GM13977 (cell line): ENCODE results near the gene DIP2B.

ENCODE experiments used
- DNase-seq: peaks from one replicate; pipeline ENCODE4 v3.0.0; 2012; ENCODE audit warnings: low spot score
- in situ Hi-C: fragments of 300-500 bp; cut with MboI; formaldehyde crosslinking; loops from one replicate; pipeline ENCODE4 v1.12.0; 2022; ENCODE audit warnings: low sequenced_read_pairs, low pct_unique_long_range_greater_than_20kb, mixed read lengths, inconsistent platforms; ENCODE audit not compliant: unreplicated experiment
- TF ChIP-seq, protein P1 (sequence below): IDR thresholded peaks from 2 replicates; pipeline ENCODE4 v1.5.1; 2012; ENCODE audit warnings: mild to moderate bottlenecking, control low read depth; ENCODE audit not compliant: insufficient read depth; ENCODE audit errors: extremely low read depth, missing control alignments

The DIP2B gene

DNA sequence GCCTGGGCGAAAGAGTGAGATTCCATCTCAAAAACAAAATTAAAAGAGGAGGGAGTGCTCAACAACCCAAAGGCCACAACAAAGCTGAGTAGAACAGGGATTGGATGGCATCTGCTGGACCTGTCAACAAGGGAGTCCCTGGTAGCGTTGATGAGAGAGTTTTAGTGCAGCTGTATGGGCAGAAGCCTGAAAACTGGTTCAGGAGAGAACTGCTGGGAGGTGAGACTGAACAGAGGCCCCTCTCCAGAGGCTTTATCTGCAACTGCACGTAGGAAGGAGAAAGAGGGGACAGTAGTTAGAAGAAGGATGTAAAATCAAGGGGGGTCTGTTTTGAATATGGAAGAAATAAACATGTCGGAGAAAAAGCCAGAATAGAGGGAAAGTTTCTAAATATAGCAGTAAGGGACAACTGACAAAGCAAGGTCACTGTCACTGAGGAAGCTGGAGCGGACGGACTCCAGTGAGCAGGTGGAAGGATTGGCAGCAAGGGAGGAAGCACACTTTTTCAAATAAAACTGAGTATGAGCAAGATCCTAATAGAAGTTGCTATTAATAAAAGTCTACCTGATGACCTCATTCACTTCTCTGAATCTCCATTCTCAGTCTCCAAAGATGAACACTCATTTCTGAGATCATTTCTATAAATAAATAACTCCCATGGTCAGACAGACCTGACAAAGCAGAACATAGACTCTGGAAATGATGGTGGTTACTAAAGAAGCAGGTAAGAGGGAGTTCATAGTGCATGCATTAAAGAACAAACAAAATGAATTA lies 247.3 kb downstream of the DIP2B start:
- peak; percentile 65 for DNase-seq
- in situ Hi-C loops, result no loop called here
- TF ChIP-seq, protein P1, sequence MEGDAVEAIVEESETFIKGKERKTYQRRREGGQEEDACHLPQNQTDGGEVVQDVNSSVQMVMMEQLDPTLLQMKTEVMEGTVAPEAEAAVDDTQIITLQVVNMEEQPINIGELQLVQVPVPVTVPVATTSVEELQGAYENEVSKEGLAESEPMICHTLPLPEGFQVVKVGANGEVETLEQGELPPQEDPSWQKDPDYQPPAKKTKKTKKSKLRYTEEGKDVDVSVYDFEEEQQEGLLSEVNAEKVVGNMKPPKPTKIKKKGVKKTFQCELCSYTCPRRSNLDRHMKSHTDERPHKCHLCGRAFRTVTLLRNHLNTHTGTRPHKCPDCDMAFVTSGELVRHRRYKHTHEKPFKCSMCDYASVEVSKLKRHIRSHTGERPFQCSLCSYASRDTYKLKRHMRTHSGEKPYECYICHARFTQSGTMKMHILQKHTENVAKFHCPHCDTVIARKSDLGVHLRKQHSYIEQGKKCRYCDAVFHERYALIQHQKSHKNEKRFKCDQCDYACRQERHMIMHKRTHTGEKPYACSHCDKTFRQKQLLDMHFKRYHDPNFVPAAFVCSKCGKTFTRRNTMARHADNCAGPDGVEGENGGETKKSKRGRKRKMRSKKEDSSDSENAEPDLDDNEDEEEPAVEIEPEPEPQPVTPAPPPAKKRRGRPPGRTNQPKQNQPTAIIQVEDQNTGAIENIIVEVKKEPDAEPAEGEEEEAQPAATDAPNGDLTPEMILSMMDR, result no peak

- no peak for DNase-seq
- in situ Hi-C loops, result no loop called here
- TF ChIP-seq, protein P1, result no peak
These were observed 248.5 kb downstream of the DIP2B start for GRCh38 chr12:50753232-50753769.

- DNase-seq, result peak; percentile 93
- TF ChIP-seq, protein P1, result no peak
- in situ Hi-C loops, result no loop called here
These were observed 259.0 kb downstream of the DIP2B start, which contains the start of gene ATF1 for GRCh38 chr12:50763639-50764285. TSS of gene ATF1 (plus strand) at chr12:50764101. CDS start at chr12:50780146, 16,045 bp downstream.

DNA sequence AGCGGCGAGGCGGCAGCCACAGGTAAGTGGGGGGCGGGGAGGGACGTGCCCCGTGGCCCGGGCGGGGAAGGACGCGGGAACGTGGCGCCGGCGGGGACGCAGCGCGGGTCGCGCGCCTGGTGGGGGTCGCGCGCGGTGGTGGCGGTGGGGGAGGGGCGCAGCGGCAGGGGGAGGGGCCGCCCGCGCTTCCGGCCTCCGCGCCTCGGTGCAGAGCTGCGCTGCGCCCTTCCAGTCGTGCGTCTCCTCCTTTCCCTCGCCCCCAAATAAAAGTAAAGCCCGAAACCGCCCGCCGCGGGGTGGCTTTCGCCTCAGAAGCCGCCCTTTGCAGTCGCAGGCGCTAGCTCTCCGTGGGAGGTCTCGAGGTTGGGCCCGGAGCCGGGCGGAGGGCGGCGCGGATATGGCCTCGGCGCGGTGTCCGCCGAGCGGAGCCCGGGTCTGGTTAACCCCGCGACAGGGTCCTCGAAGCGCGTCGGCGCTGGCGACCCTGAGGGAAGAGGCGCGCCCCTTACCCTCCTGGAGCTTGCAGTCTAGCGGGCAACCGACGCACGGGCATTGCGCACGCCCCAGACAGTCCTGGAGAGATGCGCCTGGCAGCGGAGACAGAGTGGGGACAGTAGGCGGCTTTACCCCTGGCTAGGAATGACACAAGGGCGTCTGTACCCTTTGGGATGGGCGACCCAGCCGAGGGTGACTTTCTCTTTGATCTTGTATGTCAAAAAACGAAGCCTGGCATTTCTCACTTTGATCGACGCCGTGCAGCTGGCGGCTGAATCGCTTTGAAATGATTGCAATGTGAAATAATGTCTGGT lies 259.7 kb downstream of the DIP2B start:
- DNase-seq, result peak; percentile 84
- in situ Hi-C loops, result no loop called here
- TF ChIP-seq, protein P1, result peak; percentile 18

DNA sequence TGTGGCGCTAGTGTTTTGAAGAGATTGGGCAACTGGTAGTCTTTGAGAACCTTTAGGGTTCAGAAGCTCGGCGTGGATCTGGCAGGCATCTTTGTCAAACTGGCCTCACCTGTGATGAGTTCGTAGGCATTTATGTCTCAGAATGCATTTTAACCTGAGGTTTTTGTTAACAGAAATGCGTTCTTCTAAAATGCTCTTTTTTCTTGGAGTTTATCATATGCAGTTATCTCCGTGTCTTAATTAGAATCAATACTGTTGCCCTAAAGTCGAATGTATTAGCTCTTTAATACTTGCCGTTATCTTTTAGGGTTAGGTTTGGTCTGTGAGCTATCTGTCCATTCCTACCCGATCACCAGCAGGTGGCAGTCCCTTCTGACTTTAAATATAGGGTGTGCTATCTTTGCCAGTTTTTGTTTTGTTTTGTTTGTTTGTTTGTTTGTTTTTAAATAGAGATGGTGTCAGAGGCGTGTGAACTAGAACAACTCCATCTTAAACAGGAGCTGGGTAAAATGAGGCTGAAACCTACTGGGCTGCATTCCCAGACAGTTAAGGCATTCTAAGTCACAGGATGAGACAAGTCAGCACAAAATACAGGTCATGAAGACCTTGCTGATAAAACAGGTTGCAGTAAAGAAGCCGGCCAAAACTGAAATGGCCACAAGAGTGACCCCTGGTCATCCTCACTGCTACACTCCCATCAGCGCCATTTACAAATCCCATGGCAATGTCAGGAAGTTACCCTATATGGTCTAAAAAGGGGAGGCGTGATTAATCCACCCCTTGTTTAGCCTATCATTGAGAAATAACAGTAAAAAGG lies 260.5 kb downstream of the DIP2B start:
- peak; percentile 80 for DNase-seq
- in situ Hi-C loops, result no loop called here
- TF ChIP-seq, protein P1, result peak; percentile 75
